ENCODE results near the gene CDH4.

DNA sequence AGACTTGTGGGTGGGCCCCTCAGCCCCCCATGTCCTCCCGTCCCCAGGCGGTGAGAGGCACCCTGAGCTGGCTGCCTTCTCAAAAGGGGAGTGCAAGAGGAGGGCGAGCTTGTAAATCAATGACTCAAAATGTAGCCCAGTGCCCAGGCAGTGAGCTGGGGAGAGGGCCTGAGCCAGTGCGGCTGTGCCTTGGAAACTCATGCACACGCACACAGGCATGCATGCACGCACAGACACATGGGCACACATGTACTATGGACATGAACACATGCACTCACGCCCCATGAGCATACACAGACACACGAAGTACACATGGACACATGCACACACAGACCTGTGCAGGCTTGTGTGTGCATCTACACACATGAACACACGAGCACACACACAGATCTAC lies 680.1 kb downstream of the CDH4 start:
- TF ChIP-seq BHLHE40 (IDR thresholded peaks at IDR 0.05; ENCODE audit: low read depth, low read length) (no peak), POLR2A (IDR thresholded peaks at IDR 0.05; ENCODE audit: low read depth, low read length) (no peak), RCOR1 (IDR thresholded peaks at IDR 0.05; ENCODE audit: insufficient replicate concordance, low read length) (no peak)

All from IMR-90 (cell line).